Dendritic cell treated with granulocyte-macrophage colony-stimulating factor and Interleukin-4, amounts not matched to agents 40 ng/mL and 50 ng/mL, for 4 days (primary cell): ENCODE measurements around the gene SLC44A4.
"Not testable (repeated sequence)": the region's sequence is repeated elsewhere in the genome, so short reads cannot be mapped to it uniquely, and the experiment has no call there.

Experiments used
- H3K27ac Mint-ChIP-seq: one replicate; pipeline ENCODE4 v1.8.0; 2022; ENCODE audit warnings: mild to moderate bottlenecking, mixed read lengths
- H3K27me3 Mint-ChIP-seq: one replicate; pipeline ENCODE4 v1.8.0; 2022; ENCODE audit warnings: mild to moderate bottlenecking, mixed read lengths
- H3K36me3 Mint-ChIP-seq: one replicate; pipeline ENCODE4 v1.8.0; 2022; ENCODE audit warnings: low read depth, mixed read lengths
- H3K4me1 Mint-ChIP-seq: one replicate; pipeline ENCODE4 v1.8.0; 2022; ENCODE audit warnings: low read depth, mixed read lengths
- H3K4me3 Mint-ChIP-seq: one replicate; pipeline ENCODE4 v1.8.0; 2022; ENCODE audit warnings: mild to moderate bottlenecking, moderate library complexity, mixed read lengths
- H3K9me3 Mint-ChIP-seq: one replicate; pipeline ENCODE4 v1.8.0; 2022; ENCODE audit warnings: mixed read lengths
- intact Hi-C: fragments of 100-400 bp; cut with micrococcal nuclease; formaldehyde crosslinking; loops from one replicate; pipeline ENCODE4 v1.15.0; 2022

Gene SLC44A4

DNA sequence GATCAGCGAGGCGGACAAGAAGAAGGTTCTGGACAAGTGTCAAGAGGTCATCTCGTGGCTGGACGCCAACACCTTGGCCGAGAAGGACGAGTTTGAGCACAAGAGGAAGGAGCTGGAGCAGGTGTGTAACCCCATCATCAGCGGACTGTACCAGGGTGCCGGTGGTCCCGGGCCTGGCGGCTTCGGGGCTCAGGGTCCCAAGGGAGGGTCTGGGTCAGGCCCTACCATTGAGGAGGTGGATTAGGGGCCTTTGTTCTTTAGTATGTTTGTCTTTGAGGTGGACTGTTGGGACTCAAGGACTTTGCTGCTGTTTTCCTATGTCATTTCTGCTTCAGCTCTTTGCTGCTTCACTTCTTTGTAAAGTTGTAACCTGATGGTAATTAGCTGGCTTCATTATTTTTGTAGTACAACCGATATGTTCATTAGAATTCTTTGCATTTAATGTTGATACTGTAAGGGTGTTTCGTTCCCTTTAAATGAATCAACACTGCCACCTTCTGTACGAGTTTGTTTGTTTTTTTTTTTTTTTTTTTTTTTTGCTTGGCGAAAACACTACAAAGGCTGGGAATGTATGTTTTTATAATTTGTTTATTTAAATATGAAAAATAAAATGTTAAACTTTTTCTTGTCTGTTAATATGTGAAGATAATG is 49.0 kb downstream of the SLC44A4 start:
- H3K27ac Mint-ChIP-seq: peak overlapping the region; percentile 89
- no peaks in the 10 kb centered on the region for H3K27me3 Mint-ChIP-seq
- H3K9me3 Mint-ChIP-seq: no peaks in the 10 kb centered on the region
- intact Hi-C loops: loop anchor here (1.0 to 5.0 kb wide), 5 partner anchors 37 to 282 kb away; partner anchors contain the start of genes ATP6V1G2, DDAH2, LY6G5C and NFKBIL1
- peaks cover 22% of the 10 kb centered on the region for H3K36me3 Mint-ChIP-seq
- peaks cover 43% of the 10 kb centered on the region for H3K4me1 Mint-ChIP-seq
- H3K4me3 Mint-ChIP-seq: peak overlapping the region; percentile 91

DNA sequence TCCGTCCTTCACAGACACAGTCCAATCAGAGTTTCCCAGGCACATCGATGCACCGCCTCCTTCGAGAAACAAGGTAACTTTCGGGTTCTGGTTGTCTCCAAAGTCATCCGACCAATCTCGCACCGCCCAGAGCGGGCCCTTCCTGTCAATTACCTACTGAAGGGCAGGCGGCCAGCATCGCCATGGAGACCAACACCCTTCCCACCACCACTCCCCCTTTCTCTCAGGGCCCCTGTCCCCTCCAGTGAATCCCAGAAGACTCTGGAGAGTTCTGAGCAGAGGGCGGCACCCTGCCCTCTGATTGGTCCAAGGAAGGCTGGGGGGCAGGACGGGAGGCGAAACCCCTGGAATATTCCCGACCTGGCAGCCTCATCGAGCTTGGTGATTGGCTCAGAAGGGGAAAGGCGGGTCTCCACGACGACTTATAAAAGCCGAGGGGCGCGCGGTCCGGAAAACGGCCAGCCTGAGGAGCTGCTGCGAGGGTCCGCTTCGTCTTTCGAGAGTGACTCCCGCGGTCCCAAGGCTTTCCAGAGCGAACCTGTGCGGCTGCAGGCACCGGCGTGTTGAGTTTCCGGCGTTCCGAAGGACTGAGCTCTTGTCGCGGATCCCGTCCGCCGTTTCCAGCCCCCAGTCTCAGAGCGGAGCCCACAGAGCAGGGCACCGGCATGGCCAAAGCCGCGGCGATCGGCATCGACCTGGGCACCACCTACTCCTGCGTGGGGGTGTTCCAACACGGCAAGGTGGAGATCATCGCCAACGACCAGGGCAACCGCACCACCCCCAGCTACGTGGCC is 51.3 kb downstream of the SLC44A4 start, which contains the start of gene HSPA1B:
TSS of gene HSPA1B (plus strand) at position 453 of the 794 bp plus-strand sequence. CDS start at position 666, 213 bp downstream.
- H3K9me3 Mint-ChIP-seq: no peaks in the 10 kb centered on the region
- peaks cover 45% of the 10 kb centered on the region for H3K4me1 Mint-ChIP-seq
- no peaks in the 10 kb centered on the region for H3K27me3 Mint-ChIP-seq
- H3K27ac Mint-ChIP-seq: peak within 1 kb of the TSS; percentile 91
- peaks cover 19% of the 10 kb centered on the region for H3K36me3 Mint-ChIP-seq
- intact Hi-C loops: no loop called here
- H3K4me3 Mint-ChIP-seq: peak within 1 kb of the TSS; percentile 90

DNA sequence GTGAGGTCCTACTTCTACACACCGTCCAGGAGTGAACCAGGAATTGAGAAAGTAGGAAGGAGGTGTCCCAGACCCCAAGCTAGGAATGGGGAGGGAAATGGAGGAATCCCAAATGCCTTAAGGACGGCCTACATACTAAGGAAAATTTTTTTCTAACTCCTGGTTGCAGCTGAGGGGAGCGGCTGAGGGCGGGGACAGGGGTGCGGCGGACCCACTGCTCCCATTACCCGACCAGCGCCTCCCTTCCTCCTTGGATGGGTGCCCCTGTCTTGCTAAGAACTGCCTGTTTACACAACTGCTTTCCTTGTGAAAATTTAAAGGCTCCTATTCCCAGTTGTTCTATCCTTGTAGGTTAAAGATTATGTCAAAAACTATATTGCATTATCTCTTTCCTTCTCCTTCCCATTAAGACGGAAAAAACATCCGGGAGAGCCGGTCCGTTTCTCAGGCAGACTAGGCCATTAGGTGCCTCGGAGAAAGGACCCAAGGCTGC is 52.0 kb downstream of the SLC44A4 start:
- H3K27ac Mint-ChIP-seq: peak overlapping the region; percentile 91
- peaks cover 26% of the 10 kb centered on the region for H3K36me3 Mint-ChIP-seq
- no peaks in the 10 kb centered on the region for H3K9me3 Mint-ChIP-seq
- H3K27me3 Mint-ChIP-seq: no peaks in the 10 kb centered on the region
- H3K4me3 Mint-ChIP-seq: peak overlapping the region; percentile 90
- intact Hi-C loops: no loop called here
- H3K4me1 Mint-ChIP-seq: peaks cover 45% of the 10 kb centered on the region

DNA sequence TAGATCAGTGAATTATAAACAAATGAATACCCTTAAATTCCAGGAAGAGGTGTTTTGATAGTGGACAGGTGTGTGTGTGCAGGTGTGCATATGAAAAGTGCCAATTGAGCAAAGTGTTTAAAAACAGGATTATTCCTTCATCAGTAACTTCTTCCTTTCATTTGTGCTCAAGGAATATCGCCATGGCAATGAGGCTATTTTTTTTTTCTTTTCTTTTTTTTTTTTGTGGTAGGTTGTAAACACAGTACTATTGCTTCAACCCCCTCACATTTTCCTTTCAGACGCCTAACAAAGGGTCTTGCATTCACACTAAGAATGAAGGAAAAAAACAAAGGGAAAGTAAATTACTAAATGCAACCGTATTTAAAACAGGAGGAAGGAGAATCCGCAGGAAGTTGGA is 53.2 kb downstream of the SLC44A4 start:
- no peak overlapping the region for H3K4me3 Mint-ChIP-seq
- peaks cover 31% of the 10 kb centered on the region for H3K36me3 Mint-ChIP-seq
- peaks cover 48% of the 10 kb centered on the region for H3K4me1 Mint-ChIP-seq
- H3K27me3 Mint-ChIP-seq: no peaks in the 10 kb centered on the region
- intact Hi-C loops: no loop called here
- H3K9me3 Mint-ChIP-seq: no peaks in the 10 kb centered on the region
- peak overlapping the region; percentile 91 for H3K27ac Mint-ChIP-seq

DNA sequence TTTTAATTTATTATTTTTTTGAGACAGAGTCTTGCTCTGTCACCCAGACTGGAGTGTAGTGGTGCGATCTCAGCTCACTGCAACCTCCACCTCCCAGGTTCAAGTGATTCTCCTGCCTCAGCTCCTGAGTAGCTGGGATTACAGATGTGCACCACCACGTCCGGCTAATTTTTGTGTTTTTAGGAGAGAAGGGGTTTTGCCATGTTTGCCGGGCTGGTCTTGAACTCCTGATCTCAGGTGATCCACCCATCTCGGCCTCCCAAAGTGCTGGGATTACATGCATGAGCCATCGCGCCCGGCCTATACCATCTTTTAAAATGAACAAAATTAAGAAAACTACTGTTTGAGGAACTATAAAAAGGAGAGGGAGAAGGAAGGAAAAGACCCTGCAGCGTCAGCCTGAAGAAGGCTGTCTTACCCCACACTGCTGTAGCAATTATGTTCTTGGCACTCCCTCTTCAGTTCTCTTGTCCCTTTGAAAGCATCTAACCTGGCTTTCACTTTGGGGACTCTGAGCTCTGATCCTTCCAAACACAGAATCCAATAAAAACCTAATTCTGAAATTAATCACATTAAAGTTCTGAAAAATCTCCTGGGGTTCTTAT is 55.1 kb downstream of the SLC44A4 start:
- intact Hi-C loops: loop anchor here (5.0 kb wide), 1 partner anchor 156 kb away; the partner anchor contains the start of genes CSNK2B and LY6G5B
- H3K27me3 Mint-ChIP-seq, H3K9me3 Mint-ChIP-seq: not testable (repeated sequence)
- Mint-ChIP-seq H3K36me3 (peaks cover 24% of the 10 kb centered on the region), H3K4me3 (peak overlapping the region; percentile 72), H3K27ac (peak overlapping the region; percentile 96), H3K4me1 (peaks cover 61% of the 10 kb centered on the region)

DNA sequence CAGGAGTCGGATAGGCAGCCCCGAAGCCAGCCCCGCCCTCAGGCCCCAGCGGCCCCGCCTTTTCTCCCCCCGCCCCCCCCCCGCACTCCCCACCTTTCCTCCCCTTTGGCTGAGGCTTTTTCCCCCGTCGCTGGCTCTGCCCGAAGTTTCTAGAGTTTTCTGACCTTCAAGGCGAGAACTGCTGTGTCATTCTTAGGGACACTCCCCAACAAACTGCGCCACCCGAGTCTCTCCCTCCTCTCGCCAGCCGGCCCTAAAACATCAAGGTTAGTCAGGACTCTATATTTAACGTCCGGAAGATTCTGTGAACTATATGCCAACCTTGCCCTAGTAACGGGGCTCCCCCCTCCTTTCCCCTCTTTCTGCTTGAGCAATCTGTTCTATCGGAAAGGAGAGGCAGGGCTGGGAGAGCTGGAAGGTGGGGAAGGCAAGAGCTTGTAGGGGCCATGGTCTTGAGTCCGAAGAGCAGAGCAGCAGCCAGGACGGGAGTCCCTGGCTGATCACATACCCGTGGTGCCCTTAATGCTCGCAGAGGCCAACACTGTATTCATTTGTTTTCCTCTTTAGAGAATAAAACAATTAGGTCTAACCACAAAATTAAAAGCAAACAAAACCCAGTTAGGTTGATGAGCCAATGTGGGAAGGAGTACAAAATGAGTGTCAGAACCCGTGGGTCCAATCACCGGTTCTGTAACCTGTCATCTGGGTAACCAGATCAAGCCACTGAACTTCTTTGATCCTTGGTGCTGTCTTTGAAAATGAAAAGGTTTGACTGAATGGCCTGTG is 56.6 kb downstream of the SLC44A4 start:
- Mint-ChIP-seq H3K27ac (peak overlapping the region; percentile 96), H3K27me3 (no peaks in the 10 kb centered on the region), H3K4me1 (peaks cover 66% of the 10 kb centered on the region), H3K9me3 (no peaks in the 10 kb centered on the region), H3K4me3 (peak overlapping the region; percentile 87), H3K36me3 (peaks cover 34% of the 10 kb centered on the region)
- intact Hi-C loops: loop anchor here (5.0 kb wide), 1 partner anchor 155 kb away; the partner anchor contains the start of genes CSNK2B and LY6G5B

DNA sequence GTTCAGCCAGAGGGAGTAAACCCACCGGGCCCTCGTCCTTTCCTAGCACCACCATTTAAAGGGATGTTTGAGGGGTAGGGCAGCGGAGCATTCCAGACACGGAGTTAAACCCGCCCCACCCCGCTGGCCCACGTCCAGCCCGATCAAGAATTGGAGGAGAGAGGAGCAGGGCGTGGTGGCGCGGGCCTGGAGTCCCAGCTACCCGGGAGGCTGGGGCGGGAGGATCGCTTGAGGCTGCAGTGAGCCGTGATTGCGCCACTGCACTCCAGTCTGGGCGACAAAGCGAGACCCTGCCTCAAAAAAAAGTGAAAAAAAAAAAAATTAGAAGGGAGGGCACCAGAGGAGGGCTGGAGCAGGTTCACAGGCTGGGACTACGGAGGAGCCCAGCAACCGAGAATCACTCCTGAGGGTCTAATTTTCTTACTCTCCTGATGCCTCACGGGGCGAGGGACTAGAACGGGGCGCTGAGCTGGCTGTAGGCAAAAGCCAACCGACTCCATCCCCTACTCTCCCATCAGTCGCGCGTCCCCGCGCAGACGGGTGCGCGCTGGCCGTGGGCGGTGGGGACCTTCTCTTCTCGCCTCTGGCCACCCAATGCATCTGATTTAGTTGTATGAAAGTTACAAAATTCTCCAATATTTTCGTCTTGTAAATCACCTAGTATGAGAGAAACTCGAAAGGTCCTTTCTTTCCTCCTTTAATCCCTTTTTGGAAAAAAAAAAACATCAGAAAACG is 57.3 kb downstream of the SLC44A4 start:
- peaks cover 58% of the 10 kb centered on the region for H3K4me1 Mint-ChIP-seq

DNA sequence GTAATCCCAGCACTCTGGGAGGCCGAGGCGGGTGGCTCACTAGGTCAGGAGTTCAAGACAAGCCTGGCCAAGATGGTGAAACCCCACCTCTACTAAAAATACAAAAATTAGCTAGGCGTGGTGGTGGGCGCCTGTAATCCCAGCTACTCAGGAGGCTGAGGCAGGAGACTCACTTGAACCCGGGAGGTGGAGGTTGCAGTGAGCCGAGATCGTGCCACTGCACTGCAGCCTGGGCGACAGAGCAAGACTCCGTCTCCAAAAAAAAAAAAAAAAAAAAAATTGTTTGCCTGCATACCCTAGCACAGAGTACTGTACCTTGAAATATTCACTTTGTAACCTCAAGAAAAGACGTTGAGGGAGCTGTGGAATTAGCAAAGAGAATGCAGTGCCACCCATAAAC is 58.4 kb downstream of the SLC44A4 start:
- intact Hi-C loops: loop anchor here (5.0 kb wide), 1 partner anchor 153 kb away; the partner anchor contains the start of genes CSNK2B and LY6G5B
- Mint-ChIP-seq H3K27ac (peak overlapping the region; percentile 96), H3K36me3 (peaks cover 39% of the 10 kb centered on the region), H3K4me1 (peaks cover 49% of the 10 kb centered on the region)
- H3K4me3 Mint-ChIP-seq, H3K9me3 Mint-ChIP-seq, H3K27me3 Mint-ChIP-seq: not testable (repeated sequence)

More for the DNA sequence above, 57.3 kb downstream of the SLC44A4 start:
- Mint-ChIP-seq H3K9me3 (no peaks in the 10 kb centered on the region), H3K27me3 (no peaks in the 10 kb centered on the region), H3K4me3 (peak overlapping the region; percentile 87), H3K27ac (peak overlapping the region; percentile 96), H3K36me3 (peaks cover 36% of the 10 kb centered on the region)
- intact Hi-C loops: loop anchor here (5.0 kb wide), 1 partner anchor 154 kb away; the partner anchor contains the start of genes CSNK2B and LY6G5B

DNA sequence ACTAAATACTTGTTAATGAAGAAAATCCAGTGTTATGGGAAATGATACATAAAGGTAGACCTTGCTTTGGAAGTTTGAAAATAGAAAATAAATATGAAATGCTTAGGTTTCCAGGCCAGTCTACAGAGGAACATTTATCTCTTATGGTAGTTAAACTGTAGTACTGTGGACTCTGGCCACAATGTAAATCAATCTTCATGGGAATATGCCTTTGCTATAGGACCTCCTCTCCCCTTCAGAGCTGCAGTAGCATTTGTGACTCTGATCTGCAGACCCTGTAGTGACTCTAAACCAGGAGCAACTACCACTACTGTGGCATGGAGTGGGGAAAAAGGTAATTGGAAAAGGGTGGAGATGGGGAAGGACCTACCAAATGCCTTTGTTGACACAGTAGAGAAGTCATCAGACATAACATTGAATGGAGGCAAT is 58.9 kb downstream of the SLC44A4 start:
- intact Hi-C loops: loop anchor here (5.0 kb wide), 1 partner anchor 153 kb away; the partner anchor contains the start of genes CSNK2B and LY6G5B
- no peak overlapping the region for H3K27ac Mint-ChIP-seq
- peaks cover 44% of the 10 kb centered on the region for H3K36me3 Mint-ChIP-seq
- no peaks in the 10 kb centered on the region for H3K9me3 Mint-ChIP-seq
- no peak overlapping the region for H3K4me3 Mint-ChIP-seq
- peaks cover 47% of the 10 kb centered on the region for H3K4me1 Mint-ChIP-seq
- H3K27me3 Mint-ChIP-seq: no peaks in the 10 kb centered on the region

DNA sequence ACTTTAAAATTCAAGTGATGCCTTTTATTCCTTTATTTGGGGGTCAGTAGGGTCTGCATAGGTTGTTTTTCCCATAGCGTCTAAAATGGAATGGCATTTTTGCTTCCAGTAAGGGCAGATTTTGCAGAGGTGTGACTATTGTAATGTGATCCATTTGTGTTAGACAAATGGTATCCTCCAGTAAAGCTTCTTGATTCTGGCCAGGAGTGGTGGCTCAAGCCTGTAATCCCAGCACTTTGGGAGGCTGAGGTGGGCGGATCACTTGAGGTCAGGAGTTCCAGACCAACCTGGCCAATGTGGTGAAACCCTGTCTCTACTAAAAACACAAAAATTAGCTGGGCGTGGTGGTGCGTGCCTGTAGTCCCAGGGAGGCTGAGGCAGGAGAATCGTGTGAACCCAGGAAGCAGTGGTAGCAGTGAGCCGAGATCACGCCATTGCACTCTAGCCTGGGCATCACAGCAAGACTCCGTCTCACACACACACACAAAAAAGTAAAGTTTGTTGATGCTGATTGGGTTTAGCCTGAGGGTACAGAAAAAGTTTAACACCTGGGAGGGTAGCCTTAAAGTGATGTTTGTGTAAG is 60.8 kb downstream of the SLC44A4 start:
- H3K27ac Mint-ChIP-seq: peak overlapping the region; percentile 86
- H3K9me3 Mint-ChIP-seq, H3K27me3 Mint-ChIP-seq, intact Hi-C loops: not testable (repeated sequence)
- H3K4me3 Mint-ChIP-seq: peak overlapping the region; percentile 93
- peaks cover 48% of the 10 kb centered on the region for H3K4me1 Mint-ChIP-seq
- H3K36me3 Mint-ChIP-seq: peaks cover 44% of the 10 kb centered on the region

DNA sequence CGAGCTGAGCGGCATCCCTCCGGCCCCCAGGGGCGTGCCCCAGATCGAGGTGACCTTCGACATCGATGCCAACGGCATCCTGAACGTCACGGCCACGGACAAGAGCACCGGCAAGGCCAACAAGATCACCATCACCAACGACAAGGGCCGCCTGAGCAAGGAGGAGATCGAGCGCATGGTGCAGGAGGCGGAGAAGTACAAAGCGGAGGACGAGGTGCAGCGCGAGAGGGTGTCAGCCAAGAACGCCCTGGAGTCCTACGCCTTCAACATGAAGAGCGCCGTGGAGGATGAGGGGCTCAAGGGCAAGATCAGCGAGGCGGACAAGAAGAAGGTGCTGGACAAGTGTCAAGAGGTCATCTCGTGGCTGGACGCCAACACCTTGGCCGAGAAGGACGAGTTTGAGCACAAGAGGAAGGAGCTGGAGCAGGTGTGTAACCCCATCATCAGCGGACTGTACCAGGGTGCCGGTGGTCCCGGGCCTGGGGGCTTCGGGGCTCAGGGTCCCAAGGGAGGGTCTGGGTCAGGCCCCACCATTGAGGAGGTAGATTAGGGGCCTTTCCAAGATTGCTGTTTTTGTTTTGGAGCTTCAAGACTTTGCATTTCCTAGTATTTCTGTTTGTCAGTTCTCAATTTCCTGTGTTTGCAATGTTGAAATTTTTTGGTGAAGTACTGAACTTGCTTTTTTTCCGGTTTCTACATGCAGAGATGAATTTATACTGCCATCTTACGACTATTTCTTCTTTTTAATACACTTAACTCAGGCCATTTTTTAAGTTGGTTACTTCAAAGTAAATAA is 61.5 kb downstream of the SLC44A4 start:
- Mint-ChIP-seq H3K4me1 (peaks cover 52% of the 10 kb centered on the region), H3K27ac (peak overlapping the region; percentile 86), H3K36me3 (peaks cover 42% of the 10 kb centered on the region), H3K4me3 (peak overlapping the region; percentile 93)
- intact Hi-C loops, H3K27me3 Mint-ChIP-seq, H3K9me3 Mint-ChIP-seq: not testable (repeated sequence)
